AG10803 (cell line): ENCODE data around the gene SLC38A2.

Source experiments
- DNase-seq: peaks from one replicate; pipeline ENCODE4 v3.0.0; 2010; ENCODE audit warnings: low read depth
- H3K4me3 ChIP-seq: 2 replicates; pipeline ENCODE4 v1.5.1; 2011; ENCODE audit warnings: mild to moderate bottlenecking, low read length, control low read depth
- CTCF ChIP-seq: conservative IDR thresholded peaks from 2 replicates; pipeline ENCODE4 v1.5.1; 2011; ENCODE audit warnings: mild to moderate bottlenecking, low read length, control low read depth, inconsistent platforms

SLC38A2 gene

GRCh38 chr12:46409974-46410373 is 37.4 kb upstream of the SLC38A2 start:
- no peak for TF ChIP-seq CTCF
- no peak overlapping the region for H3K4me3 ChIP-seq
- DNase-seq, result no peak

- TF ChIP-seq CTCF, result no peak
- H3K4me3 ChIP-seq, result no peak overlapping the region
- DNase-seq, result no peak
Measured at GRCh38 chr12:46409342-46409741, 36.8 kb upstream of the SLC38A2 start.

GRCh38 chr12:46408441-46408840 is 35.9 kb upstream of the SLC38A2 start:
- TF ChIP-seq CTCF, result no peak
- DNase-seq, result no peak
- H3K4me3 ChIP-seq, result no peak overlapping the region

GRCh38 chr12:46407361-46407760 is 34.8 kb upstream of the SLC38A2 start:
- no peak for TF ChIP-seq CTCF
- H3K4me3 ChIP-seq, result no peak overlapping the region
- no peak for DNase-seq

- no peak overlapping the region for H3K4me3 ChIP-seq
- TF ChIP-seq CTCF, result no peak
- no peak for DNase-seq
Measured at GRCh38 chr12:46406352-46407027, 33.9 kb upstream of the SLC38A2 start.

GRCh38 chr12:46404733-46405132 is 32.2 kb upstream of the SLC38A2 start:
- DNase-seq, result no peak
- H3K4me3 ChIP-seq, result no peak overlapping the region
- no peak for TF ChIP-seq CTCF

GRCh38 chr12:46404225-46404631 is 31.7 kb upstream of the SLC38A2 start:
- peak; percentile 97 for DNase-seq
- TF ChIP-seq CTCF, result no peak
- no peak overlapping the region for H3K4me3 ChIP-seq
